NCI-H2196 treated with DMSO at 0.1 percent for 48 hours (cell line): ENCODE data around the gene ERGIC1.
"Not testable (repeated sequence)": the region's sequence is repeated elsewhere in the genome, so short reads cannot be mapped to it uniquely, and the experiment has no call there.

Experiments used
- DNase-seq: peaks from one replicate; lab custom pipeline; 2025; ENCODE audit not compliant: unreplicated experiment; lab: John Stamatoyannopoulos, UW

The ERGIC1 gene

GRCh38 chr5:172846249-172846648 lies 12.2 kb downstream of the ERGIC1 start:
- DNase-seq = peak; percentile 42

GRCh38 chr5:172846677-172847076 lies 12.6 kb downstream of the ERGIC1 start:
- DNase-seq = no peak

- DNase-seq = not testable (repeated sequence)
Measured at GRCh38 chr5:172847584-172847983, 13.5 kb downstream of the ERGIC1 start.

- DNase-seq = no peak
Measured at GRCh38 chr5:172848419-172848818, 14.4 kb downstream of the ERGIC1 start.

- no peak for DNase-seq
Measured at GRCh38 chr5:172849606-172850453, 15.8 kb downstream of the ERGIC1 start.

- no peak for DNase-seq
Measured at GRCh38 chr5:172850454-172850797, 16.4 kb downstream of the ERGIC1 start.

- not testable (repeated sequence) for DNase-seq
Measured at GRCh38 chr5:172851254-172851653, 17.2 kb downstream of the ERGIC1 start.

GRCh38 chr5:172852490-172853354 lies 18.7 kb downstream of the ERGIC1 start:
- no peak for DNase-seq

GRCh38 chr5:172853355-172853975 lies 19.4 kb downstream of the ERGIC1 start:
- DNase-seq = no peak

GRCh38 chr5:172854451-172854871 lies 20.4 kb downstream of the ERGIC1 start:
- DNase-seq = no peak

- no peak for DNase-seq
Measured at GRCh38 chr5:172854971-172855370, 20.9 kb downstream of the ERGIC1 start.

- no peak for DNase-seq
Measured at GRCh38 chr5:172855597-172856292, 21.7 kb downstream of the ERGIC1 start.

- no peak for DNase-seq
Measured at GRCh38 chr5:172856336-172856735, 22.3 kb downstream of the ERGIC1 start.

DNA sequence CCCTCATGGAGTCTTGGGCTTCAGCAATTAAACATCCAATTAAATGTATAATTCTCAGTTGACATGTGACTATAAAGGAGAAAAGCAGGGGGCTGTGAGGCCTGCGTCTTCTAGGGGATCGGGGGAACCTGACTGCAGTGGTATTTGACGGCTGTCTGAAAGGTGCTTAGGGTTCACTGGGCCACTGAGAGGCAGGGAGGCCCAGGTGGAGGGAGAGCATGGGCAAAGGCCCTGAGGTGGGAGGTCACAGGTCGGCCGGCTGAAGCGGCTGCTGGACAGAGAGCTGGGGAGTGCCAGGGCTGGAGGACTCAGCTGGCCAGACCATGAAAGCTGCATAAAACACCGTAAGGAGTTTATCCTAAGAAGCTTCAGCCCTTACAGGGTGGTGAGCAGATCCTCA lies 23.9 kb downstream of the ERGIC1 start:
- DNase-seq = no peak

DNA sequence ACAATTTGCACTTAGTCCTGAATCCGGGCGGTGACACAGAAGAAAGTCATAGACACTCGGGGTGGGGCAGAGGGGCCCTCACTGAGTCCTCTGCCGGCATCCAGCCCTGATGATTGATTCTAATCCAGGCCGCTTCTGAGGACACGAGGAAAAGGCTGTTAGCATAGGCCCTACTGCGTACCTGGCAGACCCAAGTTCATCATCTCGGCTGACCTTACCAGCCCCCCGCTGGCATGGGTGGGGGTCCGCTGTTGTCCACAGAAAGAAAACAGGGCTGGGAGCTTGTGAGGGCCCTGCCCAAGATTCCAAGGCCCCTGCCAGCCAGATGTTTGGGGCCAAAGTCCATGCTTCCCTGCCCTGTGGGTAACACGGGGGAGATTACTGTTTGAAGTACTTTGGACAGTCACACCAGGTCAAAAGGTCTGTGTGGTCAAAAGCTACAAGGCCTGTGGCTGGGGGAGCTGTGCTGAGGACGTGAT lies 24.5 kb downstream of the ERGIC1 start:
- no peak for DNase-seq

DNA sequence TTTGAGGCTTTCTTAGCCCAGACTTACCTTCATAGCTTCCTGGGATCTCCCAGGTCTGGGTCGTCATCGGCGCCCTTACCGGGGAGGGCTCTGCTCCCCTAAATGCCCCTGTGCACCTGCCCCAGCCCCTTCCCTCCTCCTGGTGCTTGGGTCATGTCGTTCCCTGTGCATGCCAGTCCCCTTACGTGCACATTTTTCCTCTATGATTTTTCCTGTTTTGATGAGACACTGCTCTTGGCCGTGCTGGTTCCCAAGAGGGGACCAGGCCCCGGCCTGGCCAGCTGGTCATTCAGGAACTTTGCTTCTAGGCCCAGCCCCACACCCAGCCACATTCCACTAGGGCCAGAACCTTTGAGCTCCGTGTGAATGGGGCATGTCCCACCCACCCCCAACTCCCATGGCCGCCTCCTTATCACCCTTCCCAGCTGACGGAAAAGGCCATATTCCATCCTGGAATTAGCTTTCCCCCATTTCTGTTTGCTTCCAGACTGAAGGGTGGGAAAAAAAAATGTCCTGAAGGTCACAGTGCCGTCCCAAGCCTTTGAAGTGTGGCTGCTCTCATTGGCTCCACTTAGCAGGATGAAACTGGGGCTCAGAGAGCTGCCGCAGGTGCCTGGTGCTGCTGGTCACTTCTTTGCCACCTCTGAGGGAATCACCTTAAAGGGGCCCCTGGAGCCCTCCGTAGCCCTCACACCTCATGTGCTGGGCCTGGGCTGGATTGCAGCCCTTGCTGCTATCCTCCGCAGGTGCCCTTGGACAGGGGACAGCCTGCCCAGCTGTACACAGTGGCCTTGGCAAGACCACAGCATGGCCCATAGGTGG lies 25.1 kb downstream of the ERGIC1 start:
- no peak for DNase-seq

- no peak for DNase-seq
Measured at GRCh38 chr5:172859966-172860365, 25.9 kb downstream of the ERGIC1 start.

- peak; percentile 71 for DNase-seq
Measured at GRCh38 chr5:172860520-172861443, 26.7 kb downstream of the ERGIC1 start.

DNA sequence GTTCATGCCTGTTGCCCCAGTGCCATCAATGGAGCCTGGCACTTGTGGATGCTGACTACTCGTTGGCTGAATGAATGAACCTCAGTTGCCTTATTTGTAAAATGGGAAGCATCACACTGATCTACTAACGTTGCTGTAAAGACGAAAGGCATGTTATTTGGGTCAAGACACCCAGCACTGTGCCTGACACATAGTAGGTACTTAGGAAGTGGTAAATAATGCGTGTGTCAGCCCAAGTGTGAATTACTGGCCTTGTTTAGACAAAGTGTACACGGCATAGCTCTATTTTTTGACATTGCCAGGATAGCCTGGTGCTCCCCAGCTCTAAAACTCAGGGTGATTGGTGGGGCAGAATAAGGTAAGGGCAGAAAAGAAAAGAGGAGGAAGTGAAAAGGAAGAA lies 27.4 kb downstream of the ERGIC1 start:
- DNase-seq = no peak
